ENCODE measurements around the gene CD44.

Gene CD44

DNA sequence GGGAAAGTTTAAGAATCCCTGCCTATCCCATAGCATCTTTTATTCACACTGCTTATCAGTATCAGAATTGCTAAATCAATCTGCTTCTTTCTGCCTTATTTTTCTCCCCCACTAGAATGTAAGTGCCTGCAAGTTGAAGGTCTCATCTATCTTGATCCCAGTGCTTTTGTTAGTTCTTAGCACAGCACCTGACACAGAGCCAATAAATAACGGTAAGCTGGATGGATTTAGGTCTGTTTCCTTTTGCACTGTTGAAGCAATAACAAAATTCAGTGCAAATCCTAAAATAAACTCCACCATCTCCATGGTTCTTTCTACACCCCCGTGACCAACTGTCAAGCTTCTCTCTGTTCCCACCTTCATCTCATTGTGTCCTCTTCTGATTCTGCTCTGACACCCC, 36.7 kb upstream of the CD44 start:
- H2AFZ ChIP-seq (ENCODE audit: low read length): no peak overlapping the region
- H3K79me2 ChIP-seq (ENCODE audit: insufficient read depth, low read length): no peaks in the 10 kb centered on the region
- no peak overlapping the region for H3K9ac ChIP-seq (ENCODE audit: low read length)
- H3K27ac ChIP-seq (ENCODE audit: low read depth, low read length, poor library complexity, severe bottlenecking): no peak overlapping the region
- no peaks in the 10 kb centered on the region for H3K4me1 ChIP-seq (ENCODE audit: insufficient read depth, low read length, severe bottlenecking)
- no peaks in the 10 kb centered on the region for H3K36me3 ChIP-seq (ENCODE audit: insufficient read depth, low read length)
- H3K4me2 ChIP-seq (ENCODE audit: low read length): no peak overlapping the region
- H3K9me2 ChIP-seq (ENCODE audit: low read depth, low read length): no peaks in the 10 kb centered on the region
- TF ChIP-seq, protein P1, sequence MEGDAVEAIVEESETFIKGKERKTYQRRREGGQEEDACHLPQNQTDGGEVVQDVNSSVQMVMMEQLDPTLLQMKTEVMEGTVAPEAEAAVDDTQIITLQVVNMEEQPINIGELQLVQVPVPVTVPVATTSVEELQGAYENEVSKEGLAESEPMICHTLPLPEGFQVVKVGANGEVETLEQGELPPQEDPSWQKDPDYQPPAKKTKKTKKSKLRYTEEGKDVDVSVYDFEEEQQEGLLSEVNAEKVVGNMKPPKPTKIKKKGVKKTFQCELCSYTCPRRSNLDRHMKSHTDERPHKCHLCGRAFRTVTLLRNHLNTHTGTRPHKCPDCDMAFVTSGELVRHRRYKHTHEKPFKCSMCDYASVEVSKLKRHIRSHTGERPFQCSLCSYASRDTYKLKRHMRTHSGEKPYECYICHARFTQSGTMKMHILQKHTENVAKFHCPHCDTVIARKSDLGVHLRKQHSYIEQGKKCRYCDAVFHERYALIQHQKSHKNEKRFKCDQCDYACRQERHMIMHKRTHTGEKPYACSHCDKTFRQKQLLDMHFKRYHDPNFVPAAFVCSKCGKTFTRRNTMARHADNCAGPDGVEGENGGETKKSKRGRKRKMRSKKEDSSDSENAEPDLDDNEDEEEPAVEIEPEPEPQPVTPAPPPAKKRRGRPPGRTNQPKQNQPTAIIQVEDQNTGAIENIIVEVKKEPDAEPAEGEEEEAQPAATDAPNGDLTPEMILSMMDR (IDR thresholded peaks at IDR 0.05; ENCODE audit: low read length): no peak
- TF ChIP-seq EZH2 (IDR thresholded peaks at IDR 0.05; ENCODE audit: borderline replicate concordance, low read length): no peak
- H3K27me3 ChIP-seq (ENCODE audit: insufficient read depth, low read length): no peaks in the 10 kb centered on the region
- no peaks in the 10 kb centered on the region for H3K9me3 ChIP-seq (ENCODE audit: low read length)
- no peaks in the 10 kb centered on the region for H4K20me1 ChIP-seq (ENCODE audit: insufficient read depth, low read length)
- H3K4me3 ChIP-seq (ENCODE audit: low read depth, low read length, poor library complexity, severe bottlenecking): no peak overlapping the region
- no peaks in the 10 kb centered on the region for H3F3A ChIP-seq (ENCODE audit: insufficient read depth, low read length)

DNA sequence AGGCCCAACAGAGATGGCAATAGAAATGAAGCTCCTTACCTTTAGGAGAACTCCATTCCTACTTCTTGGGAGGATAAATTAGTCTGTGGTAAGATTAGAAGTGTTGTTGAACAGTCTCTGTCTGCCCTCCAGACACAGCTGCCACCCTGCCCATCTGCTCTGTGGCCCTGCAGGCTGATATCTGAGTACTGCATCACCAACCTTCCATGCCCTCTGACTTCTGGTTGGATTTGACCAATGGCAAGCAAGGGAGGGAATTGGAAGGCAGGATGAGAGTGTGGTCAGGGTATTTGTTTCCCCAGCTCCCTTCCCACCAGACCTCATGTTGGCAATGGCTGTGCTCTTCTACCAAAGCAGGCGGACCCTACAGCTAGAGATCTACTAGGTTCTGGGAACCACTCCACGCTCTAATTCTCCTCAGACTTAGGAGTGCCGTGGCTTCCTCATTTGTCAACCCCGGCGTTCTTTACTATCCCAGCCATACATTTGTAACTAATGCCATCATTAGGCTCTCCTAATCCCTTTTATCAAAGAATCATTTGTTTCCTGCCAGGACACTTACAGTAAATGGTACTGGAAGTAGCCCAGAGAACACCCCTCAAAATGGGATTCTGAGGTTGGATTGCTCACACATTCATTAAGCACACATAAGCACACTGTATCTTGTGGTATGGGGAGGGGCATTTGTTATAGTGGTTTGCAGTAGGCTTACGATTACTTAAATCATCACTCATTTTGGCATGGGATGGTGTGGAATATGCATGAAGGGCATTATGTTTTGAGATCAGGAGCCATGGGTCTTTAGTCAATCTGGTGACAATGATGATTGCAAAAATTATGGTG, 35.4 kb upstream of the CD44 start:
- Histone ChIP-seq H3K27me3 (ENCODE audit: insufficient read depth, low read length) (no peaks in the 10 kb centered on the region), H3K9ac (ENCODE audit: low read length) (no peak overlapping the region), H3K27ac (ENCODE audit: low read depth, low read length, poor library complexity, severe bottlenecking) (no peak overlapping the region), H3K4me3 (ENCODE audit: low read depth, low read length, poor library complexity, severe bottlenecking) (no peak overlapping the region), H3K4me1 (ENCODE audit: insufficient read depth, low read length, severe bottlenecking) (no peaks in the 10 kb centered on the region), H3K4me2 (ENCODE audit: low read length) (no peak overlapping the region), H3F3A (ENCODE audit: insufficient read depth, low read length) (no peaks in the 10 kb centered on the region), H3K9me2 (ENCODE audit: low read depth, low read length) (no peaks in the 10 kb centered on the region), H4K20me1 (ENCODE audit: insufficient read depth, low read length) (no peaks in the 10 kb centered on the region), H3K9me3 (ENCODE audit: low read length) (no peaks in the 10 kb centered on the region), H2AFZ (ENCODE audit: low read length) (no peak overlapping the region), H3K36me3 (ENCODE audit: insufficient read depth, low read length) (no peaks in the 10 kb centered on the region), H3K79me2 (ENCODE audit: insufficient read depth, low read length) (no peaks in the 10 kb centered on the region)
- TF ChIP-seq, protein P1 (IDR thresholded peaks at IDR 0.05; ENCODE audit: low read length): no peak
- TF ChIP-seq EZH2 (IDR thresholded peaks at IDR 0.05; ENCODE audit: borderline replicate concordance, low read length): no peak

DNA sequence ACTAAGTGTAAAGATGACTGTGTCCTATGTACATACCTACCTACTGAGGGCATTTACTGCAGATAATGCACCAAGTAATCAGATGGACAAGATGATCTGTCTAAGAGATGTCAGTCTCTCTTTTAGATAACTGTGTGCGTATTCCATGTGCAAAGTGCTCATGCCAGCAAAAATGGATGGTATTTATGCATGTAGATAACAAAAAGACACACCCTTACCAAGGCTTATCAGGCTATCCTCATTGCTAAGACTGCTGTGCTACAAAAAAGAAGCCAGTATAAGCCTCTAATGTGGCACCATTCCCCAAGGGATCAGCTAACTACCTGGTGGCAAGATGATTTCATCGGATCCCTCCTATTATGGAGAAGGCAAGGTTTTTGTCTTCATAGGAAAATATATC, 34.3 kb upstream of the CD44 start:
- H4K20me1 ChIP-seq (ENCODE audit: insufficient read depth, low read length): no peaks in the 10 kb centered on the region
- H3K9me2 ChIP-seq (ENCODE audit: low read depth, low read length): no peaks in the 10 kb centered on the region
- no peaks in the 10 kb centered on the region for H3F3A ChIP-seq (ENCODE audit: insufficient read depth, low read length)
- H3K27ac ChIP-seq (ENCODE audit: low read depth, low read length, poor library complexity, severe bottlenecking): no peak overlapping the region
- no peaks in the 10 kb centered on the region for H3K79me2 ChIP-seq (ENCODE audit: insufficient read depth, low read length)
- H3K9me3 ChIP-seq (ENCODE audit: low read length): no peaks in the 10 kb centered on the region
- H3K36me3 ChIP-seq (ENCODE audit: insufficient read depth, low read length): no peaks in the 10 kb centered on the region
- no peak overlapping the region for H3K9ac ChIP-seq (ENCODE audit: low read length)
- TF ChIP-seq, protein P1 (IDR thresholded peaks at IDR 0.05; ENCODE audit: low read length): no peak
- TF ChIP-seq EZH2 (IDR thresholded peaks at IDR 0.05; ENCODE audit: borderline replicate concordance, low read length): no peak
- H3K27me3 ChIP-seq (ENCODE audit: insufficient read depth, low read length): no peaks in the 10 kb centered on the region
- no peaks in the 10 kb centered on the region for H3K4me1 ChIP-seq (ENCODE audit: insufficient read depth, low read length, severe bottlenecking)
- H2AFZ ChIP-seq (ENCODE audit: low read length): no peak overlapping the region
- H3K4me3 ChIP-seq (ENCODE audit: low read depth, low read length, poor library complexity, severe bottlenecking): no peak overlapping the region
- H3K4me2 ChIP-seq (ENCODE audit: low read length): no peak overlapping the region
